Testis (tissue), 3 donors: ENCODE measurements around the gene ANKRD53. TPM values are rescaled to one million over a fixed set of nuclear protein-coding genes. Genes with fewer than 3 reads are reported as not detected.

Source experiments
- DNase-seq: peaks from one replicate; pipeline ENCODE4 v3.0.0-alpha.2; 2019
- H3K27ac ChIP-seq, 2 donors: fragments of 200-600 bp; sonication (generic); one replicate each; pipeline ENCODE4 v1.5.1; 2019
- H3K27me3 ChIP-seq: fragments of 200-600 bp; sonication (generic); one replicate; pipeline ENCODE4 v1.5.1; 2019
- H3K36me3 ChIP-seq: fragments of 200-600 bp; sonication (generic); one replicate; pipeline ENCODE4 v1.5.1; 2017; ENCODE audit warnings: low read depth; ENCODE audit errors: missing control alignments
- H3K4me1 ChIP-seq: fragments of 200-600 bp; sonication (generic); one replicate; pipeline ENCODE4 v1.5.1; 2019
- H3K4me3 ChIP-seq, 2 donors: fragments of 200-600 bp; sonication (generic); one replicate each; pipeline ENCODE4 v1.5.1; 2017 to 2019
- H3K9me3 ChIP-seq: fragments of 200-600 bp; sonication (generic); one replicate; pipeline ENCODE4 v1.5.1; 2017
- POLR2A ChIP-seq: fragments of 450-650 bp; IDR thresholded peaks from one replicate; pipeline ENCODE4 v1.6.1; 2017; ENCODE audit warnings: antibody characterized with exemption, mild to moderate bottlenecking, moderate library complexity
- WGBS, 2 donors: methylation state at CpG; one replicate each; pipeline ENCODE4 v1.1.5; 2018; 5-methylcytosine and 5-hydroxymethylcytosine counted together
- intact Hi-C: fragments of 100-400 bp; cut with DNase I; formaldehyde crosslinking; loops from one replicate; pipeline ENCODE4 v1.15.1; 2023; ENCODE audit warnings: low total_unique reads
- polyA plus RNA-seq: library from polyadenylated mRNA; stranded (reverse); fragments of 350-450 nt; fragmentation: Illumina TruSeq; extraction: RNeasy Lipid Tissue Mini Kit (QIAGEN cat#74804); gene quantifications from one replicate; pipeline ENCODE4 v1.2.3, GENCODE V29; 2014; ENCODE audit warnings: low read depth, low replicate concordance; ENCODE audit not compliant: insufficient read depth
- total RNA-seq, 2 donors: library from RNA; depleted of rRNA; stranded (reverse); fragments of >200 nt; gene quantifications; one replicate each; pipeline ENCODE4 v1.2.3, GENCODE V29; 2016
- TF ChIP-seq, protein P1 (sequence below), 3 experiments: fragments of 450-650 bp in 2 of 3; fragments of 200-600 bp in 1 of 3; sonication (generic) in 1 of 3; IDR thresholded peaks; one replicate each; pipeline ENCODE4 v1.5.1; 2016 to 2019; ENCODE audit warnings: antibody characterized with exemption in 3 of 3, mild to moderate bottlenecking in 2 of 3, moderate library complexity in 1 of 3

ANKRD53 gene
- total and polyA plus RNA-seq, 3 donors from 2014 or later = 10.6 to 52.2 (median 36.3) TPM

- peak; percentile 7 for DNase-seq
- Histone ChIP-seq H3K4me3 (no peak overlapping the region), H3K4me1 (no peaks in the 10 kb centered on the region), H3K27ac (no peak overlapping the region), H3K27me3 (no peaks in the 10 kb centered on the region), H3K9me3 (no peaks in the 10 kb centered on the region), H3K36me3 (no peaks in the 10 kb centered on the region)
- intact Hi-C loops = no loop called here
- TF ChIP-seq, protein P1, sequence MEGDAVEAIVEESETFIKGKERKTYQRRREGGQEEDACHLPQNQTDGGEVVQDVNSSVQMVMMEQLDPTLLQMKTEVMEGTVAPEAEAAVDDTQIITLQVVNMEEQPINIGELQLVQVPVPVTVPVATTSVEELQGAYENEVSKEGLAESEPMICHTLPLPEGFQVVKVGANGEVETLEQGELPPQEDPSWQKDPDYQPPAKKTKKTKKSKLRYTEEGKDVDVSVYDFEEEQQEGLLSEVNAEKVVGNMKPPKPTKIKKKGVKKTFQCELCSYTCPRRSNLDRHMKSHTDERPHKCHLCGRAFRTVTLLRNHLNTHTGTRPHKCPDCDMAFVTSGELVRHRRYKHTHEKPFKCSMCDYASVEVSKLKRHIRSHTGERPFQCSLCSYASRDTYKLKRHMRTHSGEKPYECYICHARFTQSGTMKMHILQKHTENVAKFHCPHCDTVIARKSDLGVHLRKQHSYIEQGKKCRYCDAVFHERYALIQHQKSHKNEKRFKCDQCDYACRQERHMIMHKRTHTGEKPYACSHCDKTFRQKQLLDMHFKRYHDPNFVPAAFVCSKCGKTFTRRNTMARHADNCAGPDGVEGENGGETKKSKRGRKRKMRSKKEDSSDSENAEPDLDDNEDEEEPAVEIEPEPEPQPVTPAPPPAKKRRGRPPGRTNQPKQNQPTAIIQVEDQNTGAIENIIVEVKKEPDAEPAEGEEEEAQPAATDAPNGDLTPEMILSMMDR (IDR thresholded peaks at IDR 0.05) = no peak
- no peak for TF ChIP-seq POLR2A
- WGBS, 2 donors = 87% methylated on average over 7 to 21 of the region's 21 CpGs
These were observed 45.7 kb upstream of the ANKRD53 start for GRCh38 chr2:70932631-70933230.

- TF ChIP-seq, protein P1 (IDR thresholded peaks at IDR 0.05) = no peak
- no peak for TF ChIP-seq POLR2A
- Histone ChIP-seq H3K27me3 (no peaks in the 10 kb centered on the region), H3K4me3 (no peak overlapping the region), H3K4me1 (no peaks in the 10 kb centered on the region), H3K9me3 (no peaks in the 10 kb centered on the region), H3K36me3 (no peaks in the 10 kb centered on the region), H3K27ac (no peak overlapping the region)
- no peak for DNase-seq
- WGBS, 2 donors = 90 to 95% methylated on average over 1 of the region's 1 CpG
- intact Hi-C loops = loop anchor here (5.0 kb wide), 1 partner anchor 63 kb away; no protein-coding TSS in a partner anchor
These were observed 43.4 kb upstream of the ANKRD53 start for GRCh38 chr2:70934981-70935380.

DNA sequence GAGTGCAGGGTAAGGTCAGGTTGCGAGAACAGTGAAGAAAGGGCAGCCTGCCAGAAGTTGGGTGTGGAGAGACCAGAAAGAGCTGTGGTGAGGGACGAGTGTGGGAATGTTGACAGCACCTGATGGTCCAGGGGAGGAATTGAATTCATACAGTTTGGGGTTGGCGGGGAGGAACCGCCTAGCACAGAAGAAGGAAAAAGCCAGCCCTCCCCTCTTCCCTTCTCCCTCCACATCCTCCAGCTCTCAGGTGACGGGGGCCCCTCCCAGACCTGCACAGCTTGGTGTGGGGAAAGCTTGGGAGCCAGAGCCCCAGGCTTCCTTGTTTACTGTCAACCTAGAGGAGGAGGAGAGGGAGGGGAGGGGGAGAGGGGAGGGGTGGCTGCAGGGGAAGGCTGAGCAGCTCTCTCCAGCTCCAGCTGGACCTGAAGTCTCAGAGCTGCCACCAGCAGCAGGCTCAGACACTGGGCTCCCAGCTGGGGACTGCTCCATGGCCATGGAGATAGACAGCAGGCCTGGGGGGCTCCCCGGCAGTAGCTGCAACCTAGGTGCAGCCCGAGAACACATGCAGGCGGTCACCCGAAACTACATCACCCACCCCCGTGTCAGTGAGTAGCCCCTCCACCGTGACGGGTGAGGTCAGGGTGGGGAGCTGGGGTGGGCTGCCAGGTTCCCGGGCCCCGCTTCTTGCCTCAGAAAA is 42.8 kb upstream of the ANKRD53 start, which contains the start of gene ATP6V1B1:
Gene ATP6V1B1, plus strand, starts transcription at position 433 of the 697 bp plus-strand sequence. Its CDS starts 55 bp downstream, at position 488.
- H3K36me3 ChIP-seq = no peaks in the 10 kb centered on the region
- H3K27ac ChIP-seq = no peak within 1 kb of the TSS
- H3K4me1 ChIP-seq = no peaks in the 10 kb centered on the region
- H3K27me3 ChIP-seq = no peaks in the 10 kb centered on the region
- H3K9me3 ChIP-seq = no peaks in the 10 kb centered on the region
- no peak within 1 kb of the TSS for H3K4me3 ChIP-seq
- no peak for TF ChIP-seq POLR2A
- TF ChIP-seq, protein P1 (IDR thresholded peaks at IDR 0.05) = no peak
- no peak for DNase-seq
- 60 to 75% methylated on average over 5 to 14 of the region's 14 CpGs for WGBS, 2 donors
- intact Hi-C loops = loop anchor here (5.0 kb wide), 1 partner anchor 63 kb away; no protein-coding TSS in a partner anchor

GRCh38 chr2:70936165-70936978 is 42.1 kb upstream of the ANKRD53 start:
- DNase-seq = no peak
- Histone ChIP-seq H3K27ac (no peak overlapping the region), H3K4me1 (no peaks in the 10 kb centered on the region), H3K9me3 (no peaks in the 10 kb centered on the region), H3K4me3 (no peak overlapping the region), H3K27me3 (no peaks in the 10 kb centered on the region), H3K36me3 (no peaks in the 10 kb centered on the region)
- intact Hi-C loops = loop anchor here (5.0 kb wide), 1 partner anchor 64 kb away; no protein-coding TSS in a partner anchor
- 78 to 80% methylated on average over 7 to 10 of the region's 10 CpGs for WGBS, 2 donors
- TF ChIP-seq POLR2A = no peak
- TF ChIP-seq, protein P1 (IDR thresholded peaks at IDR 0.05) = no peak
